ENCODE results near the gene COX20. TPM values are rescaled to one million over a fixed set of nuclear protein-coding genes. Genes with fewer than 3 reads are reported as not detected.

COX20 gene
- total and polyA plus RNA-seq, 2 of the 13 experiments (the other 11 are each of a cell fraction or from before 2014, with no cell fraction given) = 34.4 to 95.8 TPM

GRCh38 chr1:244864253-244865027 is 29.0 kb downstream of the COX20 start, which contains the start of gene HNRNPU (continued):
- peak; percentile 60; the same call in 1 of the 2 replicates for TF ChIP-seq ZBED4 (CRISPR knock-in tag; IDR thresholded peaks at IDR 0.05; ENCODE audit: borderline replicate concordance)
- no peak for TF ChIP-seq SRSF4 (IDR thresholded peaks at IDR 0.05; ENCODE audit: low read depth, low read length, poor library complexity, severe bottlenecking)
- TF ChIP-seq ZSCAN25 (CRISPR knock-in tag; IDR thresholded peaks at IDR 0.05) = no peak; the same call in 1 of the 2 replicates
- TF ChIP-seq ZNF547 (CRISPR knock-in tag; IDR thresholded peaks at IDR 0.05) = peak; percentile 75; the same call in 1 of the 2 replicates
- TF ChIP-seq CC2D1A (CRISPR knock-in tag; IDR thresholded peaks at IDR 0.05) = no peak
- TF ChIP-seq ZMAT5 (CRISPR knock-in tag; IDR thresholded peaks at IDR 0.05; ENCODE audit: borderline replicate concordance, low read depth) = no peak
- peak; percentile 86 for TF ChIP-seq POLR2G (IDR thresholded peaks at IDR 0.05; ENCODE audit: low read depth, low read length)
- TF ChIP-seq PRDM15 (CRISPR knock-in tag; IDR thresholded peaks at IDR 0.05) = peak; percentile 21; the same call in 1 of the 2 replicates
- TF ChIP-seq ZNF441 (CRISPR knock-in tag; IDR thresholded peaks at IDR 0.05; ENCODE audit: borderline replicate concordance) = no peak
- no peak for TF ChIP-seq CREB3 (CRISPR knock-in tag; IDR thresholded peaks at IDR 0.05)
- no peak for TF ChIP-seq ZNF749 (CRISPR knock-in tag; IDR thresholded peaks at IDR 0.05; ENCODE audit: borderline replicate concordance)
- peak; percentile 92 for TF ChIP-seq SP4 (CRISPR knock-in tag; IDR thresholded peaks at IDR 0.05)
- TF ChIP-seq NFAT5 (CRISPR knock-in tag; IDR thresholded peaks at IDR 0.05) = peak; percentile 21; the same call in 1 of the 2 replicates

Measured in HepG2 (cell line).